IMR-90 (cell line): ENCODE results near the gene GPHA2. TPM values are rescaled to one million over a fixed set of nuclear protein-coding genes. Genes with fewer than 3 reads are reported as not detected.

ENCODE experiments used
- ATAC-seq: fragments of 200-7000 bp; cut with Tn5 transposase; 2 replicates; pipeline ENCODE4 v1.9.1; 2020; ENCODE audit warnings: low read depth, mild to moderate bottlenecking, moderate library complexity
- BruUV-seq: library from RNA; stranded (reverse); fragments of 400-500 nt; replicated peaks from 2 replicates; lab custom pipeline; 2021; lab: Mats Ljungman, UMichigan
- CTCF ChIA-PET: fragments of 300-600 bp; formaldehyde crosslinking; extraction: SDS; loops from one replicate; lab custom pipeline; 2021; ENCODE audit warnings: antibody characterized with exemption; lab: Yijun Ruan, JAX
- POLR2A ChIA-PET: fragments of 300-600 bp; sonication (Branson Sonifier 250); formaldehyde crosslinking; loops from one replicate; lab custom pipeline; 2022; ENCODE audit warnings: antibody characterized with exemption; ENCODE audit not compliant: unreplicated experiment; lab: Charles Lee
- DNase-seq: peaks from one replicate; pipeline ENCODE4 v3.0.0; 2013
- H2AFZ ChIP-seq: replicated peaks from 2 replicates; pipeline ENCODE3; 2013; ENCODE audit warnings: low read length, mild to moderate bottlenecking; ENCODE audit not compliant: poor library complexity
- H2AK5ac ChIP-seq: 2 replicates; pipeline ENCODE4 v1.6.1; 2013; ENCODE audit warnings: low read depth, low read length, inconsistent platforms
- H2AK9ac ChIP-seq: replicated peaks from 2 replicates; pipeline ENCODE3; 2013; ENCODE audit warnings: mild to moderate bottlenecking, low read depth, low read length, moderate library complexity; ENCODE audit not compliant: poor library complexity
- H2BK120ac ChIP-seq: 2 replicates; pipeline ENCODE4 v1.6.1; 2013; ENCODE audit warnings: low read depth, low read length, inconsistent platforms
- H2BK15ac ChIP-seq: 3 replicates; pipeline ENCODE4 v1.6.1; 2013; ENCODE audit warnings: low read depth, low read length, inconsistent platforms
- H2BK20ac ChIP-seq: 2 replicates; pipeline ENCODE4 v1.6.1; 2013; ENCODE audit warnings: low read depth, mild to moderate bottlenecking, inconsistent platforms, low read length, moderate library complexity
- H2BK5ac ChIP-seq: 2 replicates; pipeline ENCODE4 v1.6.1; 2013; ENCODE audit warnings: mild to moderate bottlenecking, low read depth, low read length, inconsistent platforms; ENCODE audit not compliant: poor library complexity, severe bottlenecking
- H3K14ac ChIP-seq: replicated peaks from 2 replicates; pipeline ENCODE4 v1.6.1; 2013; ENCODE audit warnings: low read depth, low read length, inconsistent platforms
- H3K18ac ChIP-seq: 2 replicates; pipeline ENCODE4 v1.6.1; 2013; ENCODE audit warnings: low read depth, low read length, control low read depth
- H3K23ac ChIP-seq: 2 replicates; pipeline ENCODE4 v1.6.1; 2013; ENCODE audit warnings: low read depth, low read length, inconsistent platforms
- H3K27ac ChIP-seq: 2 replicates; pipeline ENCODE4 v1.5.1; 2013; ENCODE audit warnings: mild to moderate bottlenecking, control low read depth, low read length; ENCODE audit not compliant: insufficient read depth
- H3K27me3 ChIP-seq: 2 replicates; pipeline ENCODE4 v1.6.1; 2013; ENCODE audit warnings: low read length; ENCODE audit not compliant: control insufficient read depth, insufficient read depth
- H3K36me3 ChIP-seq: 2 replicates; pipeline ENCODE4 v1.6.1; 2013; ENCODE audit warnings: low read length, mixed read lengths; ENCODE audit not compliant: control insufficient read depth, insufficient read depth
- H3K4ac ChIP-seq: 2 replicates; pipeline ENCODE4 v1.6.1; 2013; ENCODE audit warnings: low read depth, low read length, inconsistent platforms
- H3K4me1 ChIP-seq: 2 replicates; pipeline ENCODE4 v1.6.1; 2013; ENCODE audit warnings: low read length, mixed read lengths; ENCODE audit not compliant: control insufficient read depth, insufficient read depth
- H3K4me2 ChIP-seq: 2 replicates; pipeline ENCODE4 v1.6.1; 2013; ENCODE audit warnings: low read depth, mild to moderate bottlenecking, control low read depth, low read length, moderate library complexity
- H3K4me3 ChIP-seq: 2 replicates; pipeline ENCODE4 v1.5.1; 2013; ENCODE audit warnings: low read depth, mild to moderate bottlenecking, control low read depth, low read length, moderate library complexity; ENCODE audit not compliant: insufficient read depth
- H3K56ac ChIP-seq: 2 replicates; pipeline ENCODE4 v1.6.1; 2013; ENCODE audit warnings: low read length, inconsistent platforms; ENCODE audit not compliant: insufficient read depth; ENCODE audit errors: extremely low read depth
- H3K79me1 ChIP-seq, 2 experiments: 2 replicates each; pipeline ENCODE4 v1.6.1; 2013; ENCODE audit warnings: low read length in 2 of 2, inconsistent platforms in 1 of 2, low read depth in 1 of 2
- H3K9ac ChIP-seq: 2 replicates; pipeline ENCODE4 v1.6.1; 2013; ENCODE audit warnings: low read depth, low read length, control low read depth
- H3K9me1 ChIP-seq: 2 replicates; pipeline ENCODE4 v1.6.1; 2013; ENCODE audit warnings: low read length, inconsistent platforms; ENCODE audit not compliant: insufficient read depth
- H3K9me3 ChIP-seq: 2 replicates; pipeline ENCODE4 v1.6.1; 2013; ENCODE audit warnings: low read length; ENCODE audit not compliant: control insufficient read depth, insufficient read depth
- H4K20me1 ChIP-seq: 2 replicates; pipeline ENCODE4 v1.6.1; 2013; ENCODE audit warnings: low read length, inconsistent platforms; ENCODE audit not compliant: insufficient read depth
- H4K5ac ChIP-seq: 2 replicates; pipeline ENCODE4 v1.6.1; 2013; ENCODE audit warnings: mild to moderate bottlenecking, low read depth, low read length, control low read depth
- H4K8ac ChIP-seq, 2 experiments: 2 replicates each; pipeline ENCODE4 v1.6.1; 2013; ENCODE audit warnings: low read depth in 2 of 2, low read length in 2 of 2, control low read depth in 1 of 2, inconsistent platforms in 1 of 2
- H4K91ac ChIP-seq: 2 replicates; pipeline ENCODE4 v1.6.1; 2013; ENCODE audit warnings: low read depth, low read length, inconsistent platforms; ENCODE audit not compliant: insufficient read depth
- BHLHE40 ChIP-seq: fragments of 150-350 bp; IDR thresholded peaks from 2 replicates; pipeline ENCODE4 v1.6.1; 2016; ENCODE audit warnings: mild to moderate bottlenecking, low read depth, low read length
- CEBPB ChIP-seq: IDR thresholded peaks from 2 replicates; pipeline ENCODE4 v1.6.1; 2012; ENCODE audit warnings: low read depth, low read length, improper control_type of control experiment
- CHD1 ChIP-seq: IDR thresholded peaks from 2 replicates; pipeline ENCODE4 v1.6.1; 2012; ENCODE audit warnings: low read depth, low read length, improper control_type of control experiment
- FOS ChIP-seq: fragments of 150-350 bp; IDR thresholded peaks from 2 replicates; pipeline ENCODE4 v1.6.1; 2016; ENCODE audit warnings: low read depth, low read length
- MAFK ChIP-seq: IDR thresholded peaks from 2 replicates; pipeline ENCODE4 v1.6.1; 2012; ENCODE audit warnings: low read depth, low read length, improper control_type of control experiment
- MAZ ChIP-seq: IDR thresholded peaks from 2 replicates; pipeline ENCODE4 v1.6.1; 2012; ENCODE audit warnings: low read depth, mild to moderate bottlenecking, low read length, improper control_type of control experiment, moderate library complexity, borderline replicate concordance
- NFE2L2 ChIP-seq: fragments of 150-350 bp; IDR thresholded peaks from 2 replicates; pipeline ENCODE4 v1.6.1; 2016; ENCODE audit warnings: low read depth, mild to moderate bottlenecking, low read length
- POLR2A ChIP-seq: IDR thresholded peaks from 2 replicates; pipeline ENCODE4 v1.6.1; 2012; ENCODE audit warnings: mild to moderate bottlenecking, low read depth, low read length
- RAD21 ChIP-seq: IDR thresholded peaks from 2 replicates; pipeline ENCODE4 v1.6.1; 2012; ENCODE audit warnings: low read length, improper control_type of control experiment
- SMC3 ChIP-seq: fragments of 150-350 bp; IDR thresholded peaks from 2 replicates; pipeline ENCODE4 v1.6.1; 2016; ENCODE audit warnings: low read depth, mild to moderate bottlenecking, antibody characterized with exemption, low read length, moderate library complexity
- WGBS, 2 experiments: methylation state at CpG; one replicate each; pipeline versions ENCODE4 v1.1.5 to v1.1.7; 2013; ENCODE audit warnings: missing lambda C conversion rate in 2 of 2; ENCODE audit not compliant: insufficient read length in 1 of 2; ENCODE audit errors: extremely low coverage in 2 of 2; 5-methylcytosine and 5-hydroxymethylcytosine counted together
- dilution Hi-C: fragments of 300-500 bp; cut with HindIII; formaldehyde crosslinking; loops from one replicate; pipeline ENCODE4 v1.14.3; 2018; ENCODE audit warnings: low sequenced_read_pairs; ENCODE audit not compliant: unreplicated experiment
- in situ Hi-C: fragments of 300-500 bp; cut with MboI; formaldehyde crosslinking; loops from 3 replicates; pipeline ENCODE4 v1.14.3; 2019; ENCODE audit warnings: low sequenced_read_pairs, inconsistent platforms, mixed read lengths
- intact Hi-C: fragments of 100-400 bp; cut with micrococcal nuclease; formaldehyde crosslinking; loops from 2 replicates; pipeline ENCODE4 v1.10.0; 2022
- polyA plus RNA-seq, 3 experiments: library from polyadenylated mRNA; depleted of rRNA; stranded (reverse); fragments of >200 nt; gene quantifications; 2 replicates each; pipeline ENCODE4 v1.2.3, GENCODE V29; 2012; ENCODE audit warnings: low replicate concordance in 1 of 3
- total RNA-seq: library from RNA; depleted of rRNA; stranded (reverse); fragments of >200 nt; gene quantifications from 2 replicates; pipeline ENCODE4 v1.2.3, GENCODE V29; 2012
- TF ChIP-seq, protein P1 (sequence below): fragments of 150-350 bp; IDR thresholded peaks from 2 replicates; pipeline ENCODE4 v1.6.1; 2016; ENCODE audit warnings: low read depth, mild to moderate bottlenecking, low read length, moderate library complexity, borderline replicate concordance

The GPHA2 gene
- total and polyA plus RNA-seq, 2 of the 4 experiments (the other 2 are of a cell fraction): not detected

DNA sequence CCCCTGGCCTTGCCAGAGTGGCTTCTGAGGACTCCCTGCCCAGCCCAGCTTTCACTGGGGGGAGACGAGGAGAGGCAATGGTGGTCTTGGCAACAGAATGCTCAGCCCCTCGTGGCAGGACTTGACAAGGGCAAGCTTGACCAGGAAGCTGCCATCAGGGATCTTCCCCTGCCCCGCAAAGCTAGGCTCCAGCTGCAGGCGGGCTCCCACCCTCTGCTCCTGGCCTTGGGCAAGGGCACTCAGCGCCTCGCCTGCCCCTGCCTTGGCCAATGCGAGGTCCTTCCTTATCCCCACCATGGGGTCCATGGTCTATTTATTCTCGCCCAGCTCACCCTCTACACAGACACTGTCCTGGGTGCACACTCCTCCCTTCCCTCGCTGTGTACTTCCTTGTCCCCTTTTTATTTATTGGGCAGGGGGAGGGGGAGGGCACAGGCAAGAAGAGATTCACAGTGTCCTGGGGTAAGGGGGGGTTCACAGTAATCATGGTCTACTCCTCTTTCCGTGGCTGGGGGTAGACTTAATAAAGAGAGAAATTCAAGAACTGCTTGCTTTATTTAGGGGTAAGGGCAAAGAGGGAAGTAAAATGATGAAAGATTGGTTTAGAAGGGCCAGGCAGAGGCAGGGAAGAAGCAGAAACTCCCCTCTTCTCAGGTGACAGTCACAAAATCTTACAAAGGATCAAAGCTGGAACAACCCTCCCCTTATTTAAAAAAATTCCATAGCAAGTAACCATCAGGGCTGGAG, 1.6 kb downstream of the GPHA2 start:
- no peak overlapping the region for H3K23ac ChIP-seq
- no peak overlapping the region for H3K27ac ChIP-seq
- no peak overlapping the region for H2AK9ac ChIP-seq
- no peak overlapping the region for H2BK20ac ChIP-seq
- ChIA-PET CTCF (no interaction called here), POLR2A (no interaction called here)
- no peak for DNase-seq
- no peak overlapping the region for H3K56ac ChIP-seq
- no peak overlapping the region for H2AK5ac ChIP-seq
- intact Hi-C loops (no loop called here), in situ Hi-C loops (no loop called here), dilution Hi-C loops (no loop called here)
- no peak overlapping the region for H4K91ac ChIP-seq
- no TSS peak for BruUV-seq
- no peak overlapping the region for H4K8ac ChIP-seq
- H4K20me1 ChIP-seq: peaks cover 4% of the 10 kb centered on the region; the same call in 1 of the 2 replicates
- no peak overlapping the region for H3K4me3 ChIP-seq
- no peaks in the 10 kb centered on the region for H3K4me1 ChIP-seq
- no peak overlapping the region for H2BK120ac ChIP-seq
- ATAC-seq: no peak
- H4K5ac ChIP-seq: no peak overlapping the region
- H3K9me3 ChIP-seq: no peaks in the 10 kb centered on the region
- H3K9me1 ChIP-seq: no peaks in the 10 kb centered on the region
- H3K9ac ChIP-seq: no peak overlapping the region
- 0 out of 4 replicates have a peak, but pooled peaks cover 0 to 3% of the 10 kb centered on the region in 2 experiments for H3K79me1 ChIP-seq
- no peak overlapping the region for H2BK15ac ChIP-seq
- H3K27me3 ChIP-seq: peaks cover 5% of the 10 kb centered on the region
- 80% methylated on average over 2 of the region's 10 CpGs; no CpG with 5 or more reads in 1 of the 2 experiments for WGBS, 2 experiments
- H3K18ac ChIP-seq: no peak overlapping the region
- no peak overlapping the region for H2BK5ac ChIP-seq
- H3K4me2 ChIP-seq: no peak overlapping the region
- H3K14ac ChIP-seq: no peak overlapping the region
- H2AFZ ChIP-seq: no peak overlapping the region
- no peak for TF ChIP-seq MAZ
- TF ChIP-seq BHLHE40: no peak
- no peak for TF ChIP-seq CHD1
- no peak for TF ChIP-seq FOS
- TF ChIP-seq, protein P1, sequence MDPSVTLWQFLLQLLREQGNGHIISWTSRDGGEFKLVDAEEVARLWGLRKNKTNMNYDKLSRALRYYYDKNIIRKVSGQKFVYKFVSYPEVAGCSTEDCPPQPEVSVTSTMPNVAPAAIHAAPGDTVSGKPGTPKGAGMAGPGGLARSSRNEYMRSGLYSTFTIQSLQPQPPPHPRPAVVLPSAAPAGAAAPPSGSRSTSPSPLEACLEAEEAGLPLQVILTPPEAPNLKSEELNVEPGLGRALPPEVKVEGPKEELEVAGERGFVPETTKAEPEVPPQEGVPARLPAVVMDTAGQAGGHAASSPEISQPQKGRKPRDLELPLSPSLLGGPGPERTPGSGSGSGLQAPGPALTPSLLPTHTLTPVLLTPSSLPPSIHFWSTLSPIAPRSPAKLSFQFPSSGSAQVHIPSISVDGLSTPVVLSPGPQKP: no peak
- no peak for TF ChIP-seq CEBPB
- no peak for TF ChIP-seq POLR2A
- TF ChIP-seq NFE2L2: no peak
- no peak for TF ChIP-seq RAD21
- no peak for TF ChIP-seq SMC3
- TF ChIP-seq MAFK: no peak
- H3K4ac ChIP-seq: no peak overlapping the region
- peaks cover 45% of the 10 kb centered on the region for H3K36me3 ChIP-seq
